Activated naive CD4-positive, alpha-beta T cell treated with anti-CD3 and anti-CD28 coated beads, Interleukin-2, amount 10 ng/mL, durations not matched to agents 7 days and 5 days (primary cell): Measurements from ENCODE around the gene CCDC142.
A peak's percentile ranks its signal among the peaks of the same experiment; 100 is the strongest.

Experiments
- CTCF ChIA-PET: fragments of 350-600 bp; sonication (Branson Sonifier 250); formaldehyde crosslinking; loops from one replicate; lab custom pipeline; 2021; ENCODE audit warnings: antibody characterized with exemption; lab: Charles Lee
- DNase-seq: peaks from one replicate; pipeline ENCODE4 v3.0.0-alpha.2; 2020
- H3K27ac Mint-ChIP-seq: one replicate; pipeline ENCODE4 v1.8.0; 2021; ENCODE audit warnings: mild to moderate bottlenecking, moderate library complexity, mixed read lengths
- H3K27me3 Mint-ChIP-seq: one replicate; pipeline ENCODE4 v1.8.0; 2021; ENCODE audit warnings: mild to moderate bottlenecking, mixed read lengths
- H3K36me3 Mint-ChIP-seq: one replicate; pipeline ENCODE4 v1.8.0; 2021; ENCODE audit warnings: mixed read lengths
- H3K4me1 Mint-ChIP-seq: one replicate; pipeline ENCODE4 v1.8.0; 2021; ENCODE audit warnings: mixed read lengths
- H3K4me3 Mint-ChIP-seq: one replicate; pipeline ENCODE4 v1.8.0; 2021; ENCODE audit warnings: mild to moderate bottlenecking, moderate library complexity, mixed read lengths
- H3K9me3 Mint-ChIP-seq: one replicate; pipeline ENCODE4 v1.8.0; 2021; ENCODE audit warnings: mixed read lengths

Gene CCDC142

GRCh38 chr2:74507145-74507925, 24.5 kb upstream of the CCDC142 start, which contains the start of gene PCGF1:
PCGF1 (minus strand) TSS chr2:74507695; CDS start chr2:74507668, 27 bp downstream.
- H3K27ac Mint-ChIP-seq: peak within 1 kb of the TSS; percentile 99
- H3K36me3 Mint-ChIP-seq: peaks cover 38% of the 10 kb centered on the region
- H3K4me1 Mint-ChIP-seq: peaks cover 65% of the 10 kb centered on the region
- DNase-seq: peak; percentile 99
- no peaks in the 10 kb centered on the region for H3K9me3 Mint-ChIP-seq
- H3K27me3 Mint-ChIP-seq: peaks cover 77% of the 10 kb centered on the region
- peak within 1 kb of the TSS; percentile 95 for H3K4me3 Mint-ChIP-seq
- CTCF ChIA-PET: interaction anchor here (1.4 to 1.7 kb wide), 2 partner anchors 14 to 24 kb away, joined by 3 to 4 read pairs; partner anchors contain the start of genes CCDC142 and TTC31

DNA sequence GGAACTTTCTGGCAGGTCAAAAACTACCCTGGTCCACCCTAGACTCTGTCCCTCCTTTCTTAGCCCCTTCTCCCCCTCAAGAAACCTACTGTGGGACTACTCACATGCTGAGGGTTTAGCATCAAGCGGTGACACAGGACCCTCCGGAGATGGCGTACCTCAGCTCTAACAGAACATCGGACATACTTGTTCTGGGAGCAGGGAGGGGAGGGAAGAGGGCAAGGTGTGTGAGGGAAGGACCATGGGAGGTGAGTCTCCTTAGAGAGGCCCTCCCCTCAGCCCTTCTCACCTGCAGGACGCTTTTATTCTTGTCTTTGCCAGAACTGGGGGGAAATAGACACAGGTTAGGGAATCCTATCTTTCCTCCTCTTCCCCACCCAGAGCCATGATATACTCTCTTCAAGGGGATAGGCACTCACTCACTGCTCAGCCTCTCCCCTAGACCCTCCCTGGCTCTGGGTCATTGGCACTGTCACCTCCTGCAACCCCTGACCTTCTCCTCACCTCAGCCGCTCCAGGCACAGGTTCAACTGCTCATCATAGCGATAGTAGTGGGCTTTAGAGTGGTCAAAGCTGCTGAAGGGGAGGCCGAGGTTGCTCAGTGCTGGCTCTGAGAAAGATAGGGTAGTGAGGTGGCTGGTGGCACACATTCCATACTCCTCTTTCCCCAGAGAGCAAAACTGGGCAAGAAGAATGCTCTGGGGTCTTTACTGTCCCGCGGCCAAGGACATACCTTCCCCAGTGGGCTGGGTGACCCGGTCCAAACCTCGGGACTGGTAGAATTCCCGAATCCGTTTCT, 22.8 kb upstream of the CCDC142 start:
- H3K4me1 Mint-ChIP-seq: peaks cover 74% of the 10 kb centered on the region
- CTCF ChIA-PET: interaction anchor here (1.7 to 2.5 kb wide), 2 partner anchors 23 to 79 kb away, joined by 4 to 11 read pairs; partner anchors contain the start of genes CCDC142 and TTC31
- H3K9me3 Mint-ChIP-seq: no peaks in the 10 kb centered on the region
- no peak for DNase-seq
- H3K4me3 Mint-ChIP-seq: no peak overlapping the region
- H3K27me3 Mint-ChIP-seq: peaks cover 77% of the 10 kb centered on the region
- H3K27ac Mint-ChIP-seq: no peak overlapping the region
- peaks cover 42% of the 10 kb centered on the region for H3K36me3 Mint-ChIP-seq

DNA sequence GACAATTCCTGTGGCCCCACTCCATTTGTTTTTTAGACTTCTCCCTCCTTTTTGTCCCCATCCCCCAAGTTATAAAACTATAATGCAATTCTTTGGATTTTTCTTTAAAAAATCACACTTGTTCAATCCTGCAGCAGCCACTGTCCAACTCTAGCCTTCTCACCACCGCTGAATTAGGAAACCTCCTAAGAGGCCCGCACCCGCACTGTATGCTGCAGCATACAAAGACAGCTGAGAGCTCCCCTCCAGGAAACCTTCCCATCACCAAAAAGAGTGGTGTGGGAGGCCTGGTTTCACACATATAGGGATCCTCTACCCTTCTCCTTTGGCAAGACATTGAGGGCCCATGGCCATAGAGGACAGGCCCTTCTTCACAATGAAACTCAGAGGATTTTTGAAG, 21.8 kb upstream of the CCDC142 start:
- CTCF ChIA-PET: interaction anchor here (0.6 to 2.5 kb wide), 5 partner anchors 8 to 80 kb away, joined by 3 to 11 read pairs (median 4); partner anchors contain the start of genes CCDC142 and TTC31
- peaks cover 77% of the 10 kb centered on the region for H3K27me3 Mint-ChIP-seq
- H3K27ac Mint-ChIP-seq: no peak overlapping the region
- DNase-seq: no peak
- H3K4me1 Mint-ChIP-seq: peaks cover 68% of the 10 kb centered on the region
- H3K4me3 Mint-ChIP-seq: peak overlapping the region; percentile 5
- H3K36me3 Mint-ChIP-seq: peaks cover 42% of the 10 kb centered on the region
- H3K9me3 Mint-ChIP-seq: no peaks in the 10 kb centered on the region

- no peak overlapping the region for H3K27ac Mint-ChIP-seq
- H3K9me3 Mint-ChIP-seq: no peaks in the 10 kb centered on the region
- H3K4me1 Mint-ChIP-seq: peaks cover 72% of the 10 kb centered on the region
- DNase-seq: no peak
- H3K27me3 Mint-ChIP-seq: peaks cover 80% of the 10 kb centered on the region
- CTCF ChIA-PET: interaction anchor here (0.6 to 2.5 kb wide), 9 partner anchors 7 to 90 kb away, joined by 3 to 11 read pairs (median 4); partner anchors contain the start of genes CCDC142 and TTC31
- peak overlapping the region; percentile 61 for H3K4me3 Mint-ChIP-seq
- peaks cover 42% of the 10 kb centered on the region for H3K36me3 Mint-ChIP-seq
These were observed 21.0 kb upstream of the CCDC142 start for GRCh38 chr2:74503506-74504475.

DNA sequence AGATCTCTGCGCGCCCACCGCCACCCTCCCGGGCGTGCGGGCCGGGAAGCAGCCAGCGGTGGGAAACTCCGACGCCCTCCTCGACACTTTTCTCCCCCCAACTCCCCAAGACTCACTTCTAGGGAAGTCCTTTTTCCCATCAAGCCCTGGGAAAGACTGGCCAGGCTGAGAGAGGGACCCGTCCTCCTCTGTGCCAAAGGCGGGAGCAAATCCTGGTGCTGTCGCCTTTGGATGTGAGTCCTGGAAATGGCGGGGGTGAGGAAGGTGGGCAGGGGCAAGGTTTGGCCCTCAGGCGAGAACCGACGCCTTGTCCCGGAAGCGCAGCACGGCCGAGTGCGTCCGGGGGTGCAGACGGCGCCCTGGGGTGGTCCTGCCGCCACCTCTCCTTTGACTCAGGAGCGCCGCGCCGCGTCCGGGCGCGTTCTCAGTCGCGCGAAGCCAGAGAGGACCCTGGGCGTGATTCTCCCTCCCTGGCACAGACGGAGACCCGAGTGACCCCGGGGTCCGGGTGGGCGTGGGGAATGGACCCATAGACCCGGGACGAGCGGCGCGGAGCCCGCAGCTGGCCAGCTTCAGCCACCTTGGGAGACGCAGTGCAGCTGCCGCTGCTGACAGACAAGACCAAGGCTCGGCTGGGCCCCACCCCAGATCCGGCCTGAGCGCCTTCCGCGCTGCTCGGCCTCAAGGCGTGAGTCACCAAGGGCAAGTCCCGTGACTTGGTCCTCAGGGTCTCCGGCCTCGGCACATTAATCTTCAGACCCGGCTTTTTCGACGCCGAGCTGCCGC, 20.1 kb upstream of the CCDC142 start:
- Mint-ChIP-seq H3K4me1 (peaks cover 72% of the 10 kb centered on the region), H3K27ac (no peak overlapping the region), H3K27me3 (peaks cover 80% of the 10 kb centered on the region), H3K9me3 (no peaks in the 10 kb centered on the region), H3K4me3 (peak overlapping the region; percentile 61), H3K36me3 (peaks cover 38% of the 10 kb centered on the region)
- DNase-seq: peak; percentile 57
- CTCF ChIA-PET: interaction anchor here (0.7 to 2.5 kb wide), 7 partner anchors 10 to 89 kb away, joined by 3 to 11 read pairs (median 4); partner anchors contain the start of genes CCDC142 and TTC31

GRCh38 chr2:74502147-74502719, 19.4 kb upstream of the CCDC142 start:
- peak overlapping the region; percentile 61 for H3K4me3 Mint-ChIP-seq
- CTCF ChIA-PET: interaction anchor here (2.6 kb wide), 1 partner anchor 30 kb away, joined by 11 read pairs; no protein-coding TSS in a partner anchor

DNA sequence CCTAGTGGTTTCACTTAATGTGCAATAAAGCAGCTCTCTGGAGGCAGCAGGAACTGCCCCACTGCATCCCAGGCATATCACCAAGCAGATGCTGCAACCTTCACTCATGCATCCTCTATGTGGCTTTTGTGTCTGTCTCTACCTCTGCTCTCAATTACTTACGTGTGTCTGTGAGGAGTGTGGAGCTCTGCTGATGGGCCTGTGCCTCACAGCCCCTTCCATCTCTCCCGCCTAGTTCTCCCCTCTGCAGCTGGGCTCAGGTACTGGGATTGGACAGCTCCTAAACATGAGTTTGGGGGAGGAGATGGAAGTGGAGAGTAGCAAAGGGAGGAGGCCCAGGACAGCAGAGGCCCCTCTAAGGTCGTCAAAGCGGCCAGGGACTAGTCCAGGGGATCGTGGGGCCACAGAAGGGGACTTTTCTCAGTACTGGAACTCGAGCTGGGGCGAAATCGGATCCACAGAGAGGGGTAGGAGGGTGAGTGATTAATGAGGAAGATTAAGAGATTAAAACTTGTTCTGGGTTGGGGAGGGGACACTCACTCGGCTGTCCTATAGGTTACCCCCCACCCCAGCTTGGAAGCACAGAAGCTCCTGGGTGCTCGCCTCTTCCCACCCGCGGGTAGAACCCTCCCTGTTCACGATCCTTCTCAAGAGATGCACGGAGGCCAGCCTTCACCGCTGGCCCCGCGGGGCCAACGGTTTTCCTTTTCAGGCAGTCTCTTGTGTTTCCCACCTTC, 18.7 kb upstream of the CCDC142 start:
- H3K4me1 Mint-ChIP-seq: peaks cover 64% of the 10 kb centered on the region
- H3K27ac Mint-ChIP-seq: no peak overlapping the region
- CTCF ChIA-PET: interaction anchor here (1.4 to 2.6 kb wide), 5 partner anchors 8 to 90 kb away, joined by 3 to 11 read pairs (median 5); partner anchors contain the start of gene TLX2
- peaks cover 29% of the 10 kb centered on the region for H3K36me3 Mint-ChIP-seq
- peak overlapping the region; percentile 61 for H3K4me3 Mint-ChIP-seq
- no peaks in the 10 kb centered on the region for H3K9me3 Mint-ChIP-seq
- DNase-seq: no peak
- H3K27me3 Mint-ChIP-seq: peaks cover 85% of the 10 kb centered on the region

More at GRCh38 chr2:74502147-74502719, 19.4 kb upstream of the CCDC142 start:
- H3K27ac Mint-ChIP-seq: no peak overlapping the region
- no peaks in the 10 kb centered on the region for H3K9me3 Mint-ChIP-seq
- no peak for DNase-seq
- peaks cover 71% of the 10 kb centered on the region for H3K4me1 Mint-ChIP-seq
- H3K27me3 Mint-ChIP-seq: peaks cover 80% of the 10 kb centered on the region
- H3K36me3 Mint-ChIP-seq: peaks cover 35% of the 10 kb centered on the region

DNA sequence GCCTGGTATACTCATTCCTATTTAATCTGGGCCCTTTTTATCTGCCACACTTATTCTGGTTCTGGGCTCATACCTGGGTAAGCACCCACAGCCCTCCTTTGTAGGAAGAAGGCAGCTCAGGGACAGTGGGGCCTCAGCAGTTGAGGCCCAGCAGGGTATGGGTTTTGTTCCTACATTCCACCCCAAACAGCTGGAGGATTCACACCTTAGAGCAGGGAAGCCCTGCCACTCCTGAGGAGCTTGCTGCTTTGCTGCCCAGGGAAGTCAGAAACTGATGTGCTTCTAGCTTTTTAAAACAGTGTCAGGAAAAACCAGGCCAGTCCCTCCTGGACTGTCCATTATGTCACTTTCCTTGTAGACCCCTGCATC, 17.8 kb upstream of the CCDC142 start:
- Mint-ChIP-seq H3K36me3 (peaks cover 24% of the 10 kb centered on the region), H3K4me3 (no peak overlapping the region), H3K9me3 (no peaks in the 10 kb centered on the region), H3K27ac (no peak overlapping the region), H3K4me1 (peaks cover 58% of the 10 kb centered on the region), H3K27me3 (peaks cover 90% of the 10 kb centered on the region)
- DNase-seq: no peak
- CTCF ChIA-PET: interaction anchor here (0.7 to 2.6 kb wide), 6 partner anchors 9 to 90 kb away, joined by 3 to 11 read pairs (median 4); partner anchors contain the start of genes CCDC142, TLX2 and TTC31

DNA sequence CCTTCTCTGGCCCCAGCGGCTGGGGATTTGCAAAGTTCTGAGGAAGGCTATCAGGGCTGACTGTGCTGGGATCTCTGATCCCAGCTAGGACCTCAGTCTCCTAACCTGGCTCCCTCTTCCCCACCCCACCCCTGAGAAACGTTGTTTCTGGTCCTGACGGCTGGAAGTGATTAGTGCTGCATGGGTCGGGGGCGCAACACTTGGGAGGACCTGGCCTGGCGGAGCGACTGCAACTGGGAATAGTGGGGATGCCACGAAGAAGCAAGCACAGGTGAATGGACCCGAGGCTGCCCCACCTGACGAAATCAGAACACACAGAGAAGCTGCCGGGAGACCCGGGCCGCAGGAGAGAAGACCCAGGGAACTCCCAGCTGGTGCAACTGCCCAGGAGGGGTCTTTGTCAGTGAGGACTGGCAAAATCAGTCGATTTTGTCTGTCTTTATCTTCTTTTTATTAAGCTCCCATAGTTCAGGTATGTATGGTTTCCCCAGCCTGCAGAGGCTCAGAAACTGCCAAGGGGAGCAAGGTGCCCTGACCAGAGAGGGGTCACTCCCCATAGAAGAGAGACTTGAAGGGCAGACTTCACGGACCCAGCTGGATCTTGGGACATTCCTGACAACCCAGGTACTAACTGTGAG, 17.3 kb upstream of the CCDC142 start:
- no peak for DNase-seq
- Mint-ChIP-seq H3K9me3 (no peaks in the 10 kb centered on the region), H3K36me3 (peaks cover 19% of the 10 kb centered on the region), H3K4me3 (no peak overlapping the region), H3K27me3 (peaks cover 90% of the 10 kb centered on the region), H3K4me1 (peaks cover 54% of the 10 kb centered on the region), H3K27ac (no peak overlapping the region)
- CTCF ChIA-PET: interaction anchor here (0.7 to 2.6 kb wide), 6 partner anchors 10 to 91 kb away, joined by 3 to 11 read pairs (median 4); partner anchors contain the start of genes CCDC142, TLX2 and TTC31

DNA sequence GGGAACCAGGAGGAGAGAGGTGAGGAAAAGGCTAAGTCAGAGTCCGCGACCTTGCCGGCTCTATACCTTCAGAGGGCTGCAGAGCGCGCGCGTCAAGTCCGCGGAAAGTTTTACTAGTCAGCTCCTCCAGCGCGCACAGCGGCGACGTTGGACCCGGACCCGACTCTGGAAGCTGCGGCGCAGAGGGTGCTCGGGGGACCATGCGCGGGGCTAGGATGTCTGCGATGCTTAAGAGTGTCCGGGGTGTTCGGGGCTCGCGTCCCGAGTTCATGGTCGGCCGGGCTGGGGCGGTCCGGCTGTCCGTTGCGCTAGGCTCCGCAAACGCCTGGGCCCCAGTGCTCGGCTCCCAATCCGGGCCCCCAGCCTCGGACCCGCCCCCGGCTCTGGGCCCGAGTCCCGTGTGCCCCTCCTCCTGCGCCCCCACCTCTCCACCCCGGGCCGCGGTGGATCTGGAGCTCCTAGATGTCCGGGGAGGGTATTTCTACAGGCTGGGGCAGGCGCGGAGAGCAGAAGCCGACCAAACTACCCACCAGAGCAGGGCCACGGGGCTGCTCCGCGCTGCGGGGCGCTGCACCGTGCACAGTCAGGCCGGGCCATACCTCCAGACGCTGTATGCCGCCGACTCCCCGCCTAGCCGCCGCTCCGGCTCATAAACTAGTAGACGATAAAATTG, 16.6 kb upstream of the CCDC142 start, which contains the start of gene LBX2:
TSS of gene LBX2 (minus strand) at position 337 of the 673 bp plus-strand sequence. CDS start at position 271, 66 bp downstream.
- H3K27me3 Mint-ChIP-seq: peaks cover 86% of the 10 kb centered on the region
- no peaks in the 10 kb centered on the region for H3K9me3 Mint-ChIP-seq
- peaks cover 48% of the 10 kb centered on the region for H3K4me1 Mint-ChIP-seq
- CTCF ChIA-PET: interaction anchor here (1.6 to 2.6 kb wide), 2 partner anchors 33 to 92 kb away, joined by 3 to 11 read pairs; no protein-coding TSS in a partner anchor
- H3K36me3 Mint-ChIP-seq: peaks cover 14% of the 10 kb centered on the region
- H3K27ac Mint-ChIP-seq: no peak within 1 kb of the TSS
- peak; percentile 52 for DNase-seq
- H3K4me3 Mint-ChIP-seq: peak within 1 kb of the TSS; percentile 83
